Hepatocyte (in vitro differentiated cells): ENCODE measurements around the gene CHFR. TPM values are rescaled to one million over a fixed set of nuclear protein-coding genes. Genes with fewer than 3 reads are reported as not detected.

ENCODE experiments used
- DNase-seq: peaks from one replicate; pipeline ENCODE4 v3.0.0-alpha.2; 2016; ENCODE audit warnings: low spot score
- H2AFZ ChIP-seq: fragments of 200-600 bp; sonication (generic); 2 replicates; pipeline ENCODE4 v1.6.0; 2016; ENCODE audit warnings: antibody characterized with exemption, mild to moderate bottlenecking
- H3K27ac ChIP-seq: fragments of 200-600 bp; sonication (generic); 2 replicates; pipeline ENCODE4 v1.5.1; 2016; ENCODE audit warnings: mild to moderate bottlenecking
- H3K27me3 ChIP-seq: fragments of 200-600 bp; sonication (generic); 2 replicates; pipeline ENCODE4 v1.6.1; 2016
- H3K36me3 ChIP-seq: fragments of 200-600 bp; sonication (generic); replicated peaks from 2 replicates; pipeline ENCODE4 v1.5.1; 2016; ENCODE audit warnings: low read depth; ENCODE audit not compliant: insufficient read depth
- H3K4me1 ChIP-seq: fragments of 200-600 bp; sonication (generic); 2 replicates; pipeline ENCODE4 v1.5.1; 2016; ENCODE audit warnings: mild to moderate bottlenecking, moderate library complexity; ENCODE audit not compliant: insufficient read depth
- H3K4me2 ChIP-seq: fragments of 200-600 bp; sonication (generic); 2 replicates; pipeline ENCODE4 v1.6.0; 2016
- H3K4me3 ChIP-seq: fragments of 200-600 bp; sonication (generic); 2 replicates; pipeline ENCODE4 v1.5.1; 2016; ENCODE audit warnings: mild to moderate bottlenecking
- H3K79me2 ChIP-seq: fragments of 200-600 bp; sonication (generic); 2 replicates; pipeline ENCODE4 v1.6.0; 2017; ENCODE audit warnings: mild to moderate bottlenecking
- H3K9me2 ChIP-seq: fragments of 200-600 bp; sonication (generic); replicated peaks from 2 replicates; pipeline ENCODE4 v1.6.0; 2017; ENCODE audit warnings: mild to moderate bottlenecking; ENCODE audit not compliant: insufficient read depth
- H3K9me3 ChIP-seq: fragments of 200-600 bp; sonication (generic); 2 replicates; pipeline ENCODE4 v1.5.1; 2016; ENCODE audit warnings: low read depth, mild to moderate bottlenecking
- H4K20me1 ChIP-seq: fragments of 200-600 bp; sonication (generic); 2 replicates; pipeline ENCODE4 v1.6.0; 2016; ENCODE audit warnings: mild to moderate bottlenecking; ENCODE audit not compliant: insufficient read depth, poor library complexity, severe bottlenecking
- EZH2 ChIP-seq: fragments of 200-600 bp; sonication (generic); IDR thresholded peaks from 2 replicates; pipeline ENCODE4 v1.6.1; 2016; ENCODE audit warnings: antibody characterized with exemption, mild to moderate bottlenecking, borderline replicate concordance
- EZH2phosphoT487 ChIP-seq: fragments of 200-600 bp; sonication (generic); IDR thresholded peaks from one replicate; pipeline ENCODE4 v1.6.1; 2018; ENCODE audit warnings: antibody characterized with exemption, mild to moderate bottlenecking, low read depth, moderate library complexity; ENCODE audit not compliant: unreplicated experiment, severe bottlenecking
- WGBS: methylation state at CpG from one replicate; pipeline ENCODE4 v1.1.6; 2016; ENCODE audit warnings: low lambda C conversion rate; ENCODE audit errors: missing lambda C conversion rate; 5-methylcytosine and 5-hydroxymethylcytosine counted together
- polyA plus RNA-seq: library from polyadenylated mRNA; unstranded; fragments of >200 nt; fragmentation: Nextera tagmentation; extraction: Ambion mirVana; gene quantifications from 2 replicates; pipeline ENCODE4 v1.2.1, GENCODE V29; 2016
- total RNA-seq: library from RNA; depleted of rRNA; stranded (reverse); fragments of >200 nt; gene quantifications from 2 replicates; pipeline ENCODE4 v1.2.3, GENCODE V29; 2014
- TF ChIP-seq, protein P1 (sequence below): fragments of 200-600 bp; sonication (generic); IDR thresholded peaks from 2 replicates; pipeline ENCODE4 v1.5.1; 2016; ENCODE audit warnings: antibody characterized with exemption, mild to moderate bottlenecking; ENCODE audit not compliant: poor library complexity

Gene CHFR
- total and polyA plus RNA-seq, 2 experiments from 2014 or later: 33.4 to 36.8 TPM

- TF ChIP-seq, protein P1, sequence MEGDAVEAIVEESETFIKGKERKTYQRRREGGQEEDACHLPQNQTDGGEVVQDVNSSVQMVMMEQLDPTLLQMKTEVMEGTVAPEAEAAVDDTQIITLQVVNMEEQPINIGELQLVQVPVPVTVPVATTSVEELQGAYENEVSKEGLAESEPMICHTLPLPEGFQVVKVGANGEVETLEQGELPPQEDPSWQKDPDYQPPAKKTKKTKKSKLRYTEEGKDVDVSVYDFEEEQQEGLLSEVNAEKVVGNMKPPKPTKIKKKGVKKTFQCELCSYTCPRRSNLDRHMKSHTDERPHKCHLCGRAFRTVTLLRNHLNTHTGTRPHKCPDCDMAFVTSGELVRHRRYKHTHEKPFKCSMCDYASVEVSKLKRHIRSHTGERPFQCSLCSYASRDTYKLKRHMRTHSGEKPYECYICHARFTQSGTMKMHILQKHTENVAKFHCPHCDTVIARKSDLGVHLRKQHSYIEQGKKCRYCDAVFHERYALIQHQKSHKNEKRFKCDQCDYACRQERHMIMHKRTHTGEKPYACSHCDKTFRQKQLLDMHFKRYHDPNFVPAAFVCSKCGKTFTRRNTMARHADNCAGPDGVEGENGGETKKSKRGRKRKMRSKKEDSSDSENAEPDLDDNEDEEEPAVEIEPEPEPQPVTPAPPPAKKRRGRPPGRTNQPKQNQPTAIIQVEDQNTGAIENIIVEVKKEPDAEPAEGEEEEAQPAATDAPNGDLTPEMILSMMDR: no peak
- TF ChIP-seq EZH2phosphoT487: no peak
- no peak for TF ChIP-seq EZH2
- no peak for DNase-seq
- no peaks in the 10 kb centered on the region for H3K27me3 ChIP-seq
- H2AFZ ChIP-seq: no peak overlapping the region
- no peak overlapping the region for H3K4me2 ChIP-seq
- H4K20me1 ChIP-seq: no peaks in the 10 kb centered on the region
- no peak overlapping the region for H3K4me3 ChIP-seq
- H3K36me3 ChIP-seq: no peaks in the 10 kb centered on the region
- no peaks in the 10 kb centered on the region for H3K9me3 ChIP-seq
- no peaks in the 10 kb centered on the region for H3K9me2 ChIP-seq
- no peaks in the 10 kb centered on the region for H3K79me2 ChIP-seq
- WGBS: 94% methylated on average over 21 of the region's 21 CpGs
- no peaks in the 10 kb centered on the region for H3K4me1 ChIP-seq
- H3K27ac ChIP-seq: no peak overlapping the region
Measured at GRCh38 chr12:132842449-132843045, 44.9 kb downstream of the CHFR start.

DNA sequence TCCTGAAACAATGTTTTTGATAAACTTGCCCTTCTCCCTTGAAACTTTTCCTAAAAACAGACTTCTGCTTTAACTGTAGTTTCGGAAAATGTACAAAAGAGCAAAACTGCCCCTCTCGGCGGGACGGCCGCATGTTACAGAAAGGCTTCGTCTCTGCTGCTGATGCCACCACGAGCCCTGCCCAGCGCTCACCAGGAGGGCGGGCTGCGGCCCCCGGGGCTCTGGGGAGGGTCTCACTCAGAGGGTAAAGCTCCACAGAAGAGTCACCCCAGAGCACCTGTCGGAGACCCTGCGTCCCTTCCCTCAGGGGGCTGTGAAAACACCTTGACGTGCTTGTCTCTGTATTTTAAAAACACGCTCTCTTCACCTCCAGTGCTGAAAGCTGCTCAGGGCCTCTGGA, 46.3 kb downstream of the CHFR start:
- no peaks in the 10 kb centered on the region for H4K20me1 ChIP-seq
- no peak overlapping the region for H3K4me3 ChIP-seq
- H3K9me2 ChIP-seq: no peaks in the 10 kb centered on the region
- no peaks in the 10 kb centered on the region for H3K79me2 ChIP-seq
- H3K4me2 ChIP-seq: no peak overlapping the region
- DNase-seq: no peak
- no peaks in the 10 kb centered on the region for H3K27me3 ChIP-seq
- no peaks in the 10 kb centered on the region for H3K4me1 ChIP-seq
- H3K27ac ChIP-seq: no peak overlapping the region
- TF ChIP-seq, protein P1: no peak
- TF ChIP-seq EZH2 (no peak), EZH2phosphoT487 (no peak)
- no peak overlapping the region for H2AFZ ChIP-seq
- no peaks in the 10 kb centered on the region for H3K9me3 ChIP-seq
- no peaks in the 10 kb centered on the region for H3K36me3 ChIP-seq
- WGBS: 97% methylated on average over 15 of the region's 15 CpGs

- Histone ChIP-seq H2AFZ (no peak overlapping the region), H3K27ac (no peak overlapping the region), H3K9me2 (no peaks in the 10 kb centered on the region), H3K36me3 (no peaks in the 10 kb centered on the region), H3K4me1 (no peaks in the 10 kb centered on the region), H3K27me3 (no peaks in the 10 kb centered on the region), H3K4me3 (no peak overlapping the region), H3K4me2 (no peak overlapping the region), H3K9me3 (no peaks in the 10 kb centered on the region), H4K20me1 (no peaks in the 10 kb centered on the region), H3K79me2 (no peaks in the 10 kb centered on the region)
- WGBS: 92% methylated on average over 20 of the region's 20 CpGs
- no peak for TF ChIP-seq EZH2
- no peak for TF ChIP-seq EZH2phosphoT487
- TF ChIP-seq, protein P1: no peak
- DNase-seq: no peak
Measured at GRCh38 chr12:132840536-132840935, 46.9 kb downstream of the CHFR start.
